ENCODE data around the gene GABRB1. TPM values are rescaled to one million over a fixed set of nuclear protein-coding genes. Genes with fewer than 3 reads are reported as not detected.

Gene GABRB1
- total and polyA plus RNA-seq, 2 donors (not counting 1 experiment from before 2014, with no cell fraction given), result not detected

- no peak overlapping the region for H3K27ac Mint-ChIP-seq
- TF ChIP-seq EZH2 (IDR thresholded peaks at IDR 0.05; ENCODE audit: borderline replicate concordance, insufficient read depth, low read depth, low read length, poor library complexity, severe bottlenecking) (no peak), CTCF (IDR thresholded peaks at IDR 0.05) (no peak)
- intact Hi-C loops (cut with micrococcal nuclease), result no loop called here
- ChIA-PET POLR2A (no interaction called here), CTCF (no interaction called here)
- H3K36me3 ChIP-seq (replicated peaks in 1 of 2; ENCODE audit: control extremely low read depth in 1 of 2, control insufficient read depth in 1 of 2, extremely low read depth in 1 of 2, insufficient read depth in 2 of 2, low read length in 1 of 2), result no peaks in the 10 kb centered on the region
- no peak overlapping the region for H3K27ac ChIP-seq (ENCODE audit: low read length in 2 of 2)
- H3K9me3 Mint-ChIP-seq (ENCODE audit: insufficient read depth), result no peaks in the 10 kb centered on the region
- no peak overlapping the region for H3K4me3 Mint-ChIP-seq
- H3K9me3 ChIP-seq (ENCODE audit: control extremely low read depth in 1 of 3, control insufficient read depth in 2 of 3, insufficient read depth in 1 of 3, low read length in 2 of 3), result no peaks in the 10 kb centered on the region
- ATAC-seq (ENCODE audit: low read depth) (no peak), DNase-seq (no peak)
- peaks cover 0 to 3% (median 0%) of the 10 kb centered on the region in 4 experiments for H3K27me3 ChIP-seq (replicated peaks in 1 of 4; ENCODE audit: control extremely low read depth in 1 of 4, control insufficient read depth in 3 of 4, insufficient read depth in 4 of 4, low read length in 3 of 4)
- WGBS (ENCODE audit: insufficient coverage), result 100% methylated on average over 1 of the region's 3 CpGs
- H3K4me3 ChIP-seq (ENCODE audit: control extremely low read depth in 1 of 5, extremely low read depth in 1 of 5, insufficient read depth in 1 of 5, low read depth in 2 of 5, low read length in 4 of 5), result no peak overlapping the region
- no peaks in the 10 kb centered on the region for H4K20me1 ChIP-seq (ENCODE audit: control insufficient read depth, insufficient read depth, low read length, poor library complexity, severe bottlenecking)
- H3K4me1 Mint-ChIP-seq, result no peaks in the 10 kb centered on the region
- H3K9ac ChIP-seq (ENCODE audit: low read length), result no peak overlapping the region
- H3K27me3 Mint-ChIP-seq, result no peaks in the 10 kb centered on the region
- H3K79me2 ChIP-seq (ENCODE audit: control insufficient read depth, insufficient read depth, low read length), result no peaks in the 10 kb centered on the region
- no peaks in the 10 kb centered on the region for H3K4me1 ChIP-seq (ENCODE audit: control insufficient read depth in 2 of 2, insufficient read depth in 2 of 2, low read length in 2 of 2)
- no peak overlapping the region for H2AFZ ChIP-seq (ENCODE audit: insufficient read depth, low read depth, low read length, poor library complexity, severe bottlenecking)
- no peak overlapping the region for H3K4me2 ChIP-seq (replicated peaks; ENCODE audit: low read depth, low read length, poor library complexity, severe bottlenecking)
These were observed 359.9 kb downstream of the GABRB1 start for GRCh38 chr4:47391256-47391655.

- H3K79me2 ChIP-seq (ENCODE audit: control insufficient read depth, insufficient read depth, low read length), result no peaks in the 10 kb centered on the region
- POLR2A ChIA-PET, result no interaction called here
- no peaks in the 10 kb centered on the region for H3K36me3 ChIP-seq (replicated peaks in 1 of 2; ENCODE audit: control extremely low read depth in 1 of 2, control insufficient read depth in 1 of 2, extremely low read depth in 1 of 2, insufficient read depth in 2 of 2, low read length in 1 of 2)
- H3K9me3 Mint-ChIP-seq (ENCODE audit: insufficient read depth), result no peaks in the 10 kb centered on the region
- no peak overlapping the region for H3K4me3 Mint-ChIP-seq
- H4K20me1 ChIP-seq (ENCODE audit: control insufficient read depth, insufficient read depth, low read length, poor library complexity, severe bottlenecking), result no peaks in the 10 kb centered on the region
- no peak overlapping the region for H3K4me2 ChIP-seq (replicated peaks; ENCODE audit: low read depth, low read length, poor library complexity, severe bottlenecking)
- H3K9me3 ChIP-seq (ENCODE audit: control extremely low read depth in 1 of 3, control insufficient read depth in 2 of 3, insufficient read depth in 1 of 3, low read length in 2 of 3), result no peaks in the 10 kb centered on the region
- ATAC-seq (ENCODE audit: low read depth) (no peak), DNase-seq (peak; percentile 8)
- TF ChIP-seq CTCF (IDR thresholded peaks at IDR 0.05) (no peak), EZH2 (IDR thresholded peaks at IDR 0.05; ENCODE audit: borderline replicate concordance, insufficient read depth, low read depth, low read length, poor library complexity, severe bottlenecking) (no peak)
- CTCF ChIA-PET, result interaction anchor here (1.2 kb wide), 1 partner anchor 77 kb away, joined by 3 read pairs; no protein-coding TSS in a partner anchor
- intact Hi-C loops (cut with micrococcal nuclease), result no loop called here
- no peaks in the 10 kb centered on the region for H3K27me3 ChIP-seq (replicated peaks in 1 of 4; ENCODE audit: control extremely low read depth in 1 of 4, control insufficient read depth in 3 of 4, insufficient read depth in 4 of 4, low read length in 3 of 4)
- H3K9ac ChIP-seq (ENCODE audit: low read length), result no peak overlapping the region
- H3K4me1 ChIP-seq (ENCODE audit: control insufficient read depth in 2 of 2, insufficient read depth in 2 of 2, low read length in 2 of 2), result peaks cover 0 to 2% of the 10 kb centered on the region in 2 donors
- peaks cover 8% of the 10 kb centered on the region for H3K27me3 Mint-ChIP-seq
- no peak overlapping the region for H3K4me3 ChIP-seq (ENCODE audit: control extremely low read depth in 1 of 5, extremely low read depth in 1 of 5, insufficient read depth in 1 of 5, low read depth in 2 of 5, low read length in 4 of 5)
- H3K27ac ChIP-seq (ENCODE audit: low read length in 2 of 2), result no peak overlapping the region
- WGBS (ENCODE audit: insufficient coverage), result no CpG with 5 or more reads among the region's 2 CpGs
- no peak overlapping the region for H3K27ac Mint-ChIP-seq
- H3K4me1 Mint-ChIP-seq, result peaks cover 6% of the 10 kb centered on the region
- peak overlapping the region; percentile 54 for H2AFZ ChIP-seq (ENCODE audit: insufficient read depth, low read depth, low read length, poor library complexity, severe bottlenecking)
These were observed 375.0 kb downstream of the GABRB1 start for GRCh38 chr4:47406408-47406807.

Data from B cell (primary cell).